Keratinocyte (primary cell): ENCODE results near the gene PTPRU. TPM values are rescaled to one million over a fixed set of nuclear protein-coding genes. Genes with fewer than 3 reads are reported as not detected.

Experiments
- DNase-seq: peaks from one replicate; pipeline ENCODE4 v3.0.0-alpha.2; 2011; ENCODE audit warnings: low read depth, missing footprints, low spot score
- FAIRE-seq: peaks from 2 replicates; lab custom pipeline; 2011; peaks lifted over from hg19 to GRCh38; lab: Jason Lieb, UNC
- H2AFZ ChIP-seq: 2 replicates; pipeline ENCODE4 v1.6.0; 2012; ENCODE audit warnings: low read length, control low read depth, inconsistent platforms; ENCODE audit not compliant: control insufficient read depth
- H3K27ac ChIP-seq: 2 replicates; pipeline ENCODE4 v1.5.1; 2011; ENCODE audit warnings: low read length; ENCODE audit not compliant: control insufficient read depth, insufficient read depth
- H3K27me3 ChIP-seq: 3 replicates; pipeline ENCODE4 v1.6.0; 2011; ENCODE audit warnings: low read length; ENCODE audit not compliant: control insufficient read depth, insufficient read depth; ENCODE audit errors: extremely low read depth
- H3K36me3 ChIP-seq, 2 experiments: 2 replicates in 1 of 2; 3 replicates in 1 of 2; pipeline ENCODE4 v1.5.1; 2011; ENCODE audit warnings: low read length in 2 of 2, mild to moderate bottlenecking in 1 of 2; ENCODE audit not compliant: control insufficient read depth in 2 of 2, insufficient read depth in 2 of 2; ENCODE audit errors: extremely low read depth in 1 of 2
- H3K4me1 ChIP-seq: 3 replicates; pipeline ENCODE4 v1.5.1; 2011; ENCODE audit warnings: low read length; ENCODE audit not compliant: control insufficient read depth, insufficient read depth; ENCODE audit errors: extremely low read depth
- H3K4me2 ChIP-seq: 3 replicates; pipeline ENCODE4 v1.6.0; 2011; ENCODE audit warnings: low read depth, low read length; ENCODE audit not compliant: control insufficient read depth, insufficient read depth; ENCODE audit errors: extremely low read depth
- H3K4me3 ChIP-seq, 3 experiments: fragments of 200-600 bp in 1 of 3; sonication (generic) in 1 of 3; 2 replicates in 2 of 3; 3 replicates in 1 of 3; pipeline ENCODE4 v1.5.1; 2011 to 2016; ENCODE audit warnings: low read length in 3 of 3, mild to moderate bottlenecking in 3 of 3, control low read depth in 2 of 3, inconsistent platforms in 1 of 3, low read depth in 1 of 3, mixed read lengths in 1 of 3, mixed run types in 1 of 3, moderate library complexity in 1 of 3; ENCODE audit not compliant: control insufficient read depth in 2 of 3, insufficient read depth in 2 of 3; ENCODE audit errors: extremely low read depth in 1 of 3
- H3K79me2 ChIP-seq: 2 replicates; pipeline ENCODE4 v1.6.0; 2012; ENCODE audit warnings: low read length; ENCODE audit not compliant: control insufficient read depth, insufficient read depth
- H3K9ac ChIP-seq: 3 replicates; pipeline ENCODE4 v1.6.0; 2011; ENCODE audit warnings: low read length; ENCODE audit not compliant: control insufficient read depth, insufficient read depth; ENCODE audit errors: extremely low read depth
- H3K9me1 ChIP-seq: 3 replicates; pipeline ENCODE4 v1.6.0; 2011; ENCODE audit warnings: low read length; ENCODE audit not compliant: control insufficient read depth, insufficient read depth; ENCODE audit errors: extremely low read depth
- H3K9me3 ChIP-seq: 2 replicates; pipeline ENCODE4 v1.5.1; 2012; ENCODE audit warnings: low read depth, low read length; ENCODE audit not compliant: control insufficient read depth
- H4K20me1 ChIP-seq: 3 replicates; pipeline ENCODE4 v1.6.0; 2011; ENCODE audit warnings: low read length; ENCODE audit not compliant: control insufficient read depth, insufficient read depth; ENCODE audit errors: extremely low read depth
- EZH2 ChIP-seq: IDR thresholded peaks from one replicate; pipeline ENCODE4 v1.6.1; 2012; ENCODE audit warnings: inconsistent platforms, mild to moderate bottlenecking, low read length, moderate library complexity
- dilution Hi-C: fragments of 300-500 bp; cut with MboI; formaldehyde crosslinking; loops from one replicate; pipeline ENCODE4 v1.7.0; 2020; ENCODE audit warnings: low sequenced_read_pairs; ENCODE audit not compliant: extremely low pct_ligation_motif_present
- polyA plus RNA-seq, 5 experiments: library from polyadenylated mRNA; depleted of rRNA in 3 of 5; stranded (reverse) in 3 of 5; stranded (forward) in 1 of 5; unstranded in 1 of 5; fragments of >200 nt; gene quantifications; 1 replicate in 1 of 5; 2 replicates in 3 of 5; 3 replicates in 1 of 5; pipeline versions ENCODE4 v1.2.1 to v1.2.3, GENCODE V29; 2011 to 2012; ENCODE audit warnings: missing spikeins in 2 of 5, low read depth in 1 of 5, low replicate concordance in 1 of 5
- TF ChIP-seq, protein P1 (sequence below), 3 experiments: IDR thresholded peaks in 1 of 3; conservative IDR thresholded peaks in 1 of 3; optimal IDR thresholded peaks in 1 of 3; 2 replicates in 2 of 3; 3 replicates in 1 of 3; pipeline versions ENCODE3 to v1.5.1; 2011; ENCODE audit warnings: low read length in 3 of 3, mild to moderate bottlenecking in 3 of 3, moderate library complexity in 2 of 3, control low read depth in 1 of 3, inconsistent platforms in 1 of 3; ENCODE audit not compliant: insufficient read depth in 2 of 3; ENCODE audit errors: extremely low read depth in 1 of 3

Gene PTPRU
- polyA plus RNA-seq, 1 donor (not counting 4 experiments of a cell fraction or from before 2014, with no cell fraction given) = 4.3 TPM

DNA sequence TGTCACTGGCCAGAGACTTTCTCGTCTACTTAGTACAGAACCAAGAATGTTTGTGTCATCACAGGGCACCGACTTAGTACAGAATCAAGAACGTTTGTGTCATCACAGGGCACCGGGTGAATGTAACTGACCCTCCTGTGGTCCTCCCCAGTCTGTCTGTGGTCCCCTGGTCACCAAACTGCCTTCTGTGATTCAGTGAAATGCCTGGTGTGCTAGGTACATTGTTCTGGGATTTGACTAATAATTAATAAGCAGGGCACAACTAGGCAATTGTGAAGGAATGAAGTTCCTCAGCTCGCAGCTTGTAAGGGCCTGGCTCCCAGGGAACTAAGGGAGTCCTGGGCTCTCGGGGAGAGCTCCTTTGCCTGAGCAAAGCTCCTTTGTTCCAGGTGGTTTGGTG, 12.8 kb upstream of the PTPRU start:
- H3K4me2 ChIP-seq = no peak overlapping the region
- H3K4me1 ChIP-seq = peaks cover 5% of the 10 kb centered on the region
- H3K9me1 ChIP-seq = no peaks in the 10 kb centered on the region
- peaks cover 4 to 7% of the 10 kb centered on the region in 2 experiments for H3K36me3 ChIP-seq
- H2AFZ ChIP-seq = no peak overlapping the region
- no peak overlapping the region for H3K9ac ChIP-seq
- H3K79me2 ChIP-seq = peaks cover 7% of the 10 kb centered on the region
- H4K20me1 ChIP-seq = no peaks in the 10 kb centered on the region
- dilution Hi-C loops = no loop called here
- no peak overlapping the region for H3K27ac ChIP-seq
- TF ChIP-seq EZH2 = no peak
- TF ChIP-seq, protein P1, sequence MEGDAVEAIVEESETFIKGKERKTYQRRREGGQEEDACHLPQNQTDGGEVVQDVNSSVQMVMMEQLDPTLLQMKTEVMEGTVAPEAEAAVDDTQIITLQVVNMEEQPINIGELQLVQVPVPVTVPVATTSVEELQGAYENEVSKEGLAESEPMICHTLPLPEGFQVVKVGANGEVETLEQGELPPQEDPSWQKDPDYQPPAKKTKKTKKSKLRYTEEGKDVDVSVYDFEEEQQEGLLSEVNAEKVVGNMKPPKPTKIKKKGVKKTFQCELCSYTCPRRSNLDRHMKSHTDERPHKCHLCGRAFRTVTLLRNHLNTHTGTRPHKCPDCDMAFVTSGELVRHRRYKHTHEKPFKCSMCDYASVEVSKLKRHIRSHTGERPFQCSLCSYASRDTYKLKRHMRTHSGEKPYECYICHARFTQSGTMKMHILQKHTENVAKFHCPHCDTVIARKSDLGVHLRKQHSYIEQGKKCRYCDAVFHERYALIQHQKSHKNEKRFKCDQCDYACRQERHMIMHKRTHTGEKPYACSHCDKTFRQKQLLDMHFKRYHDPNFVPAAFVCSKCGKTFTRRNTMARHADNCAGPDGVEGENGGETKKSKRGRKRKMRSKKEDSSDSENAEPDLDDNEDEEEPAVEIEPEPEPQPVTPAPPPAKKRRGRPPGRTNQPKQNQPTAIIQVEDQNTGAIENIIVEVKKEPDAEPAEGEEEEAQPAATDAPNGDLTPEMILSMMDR (optimal IDR thresholded peaks at IDR 0.05 in 1 of 3, IDR thresholded peaks at IDR 0.05 in 1 of 3, conservative IDR thresholded peaks at IDR 0.05 in 1 of 3; ENCODE audit: extremely low read depth in 1 of 3, insufficient read depth in 2 of 3, low read length in 3 of 3) = no peak
- FAIRE-seq = no peak
- H3K9me3 ChIP-seq = no peaks in the 10 kb centered on the region
- no peaks in the 10 kb centered on the region for H3K27me3 ChIP-seq
- DNase-seq = no peak
- no peak overlapping the region for H3K4me3 ChIP-seq

DNA sequence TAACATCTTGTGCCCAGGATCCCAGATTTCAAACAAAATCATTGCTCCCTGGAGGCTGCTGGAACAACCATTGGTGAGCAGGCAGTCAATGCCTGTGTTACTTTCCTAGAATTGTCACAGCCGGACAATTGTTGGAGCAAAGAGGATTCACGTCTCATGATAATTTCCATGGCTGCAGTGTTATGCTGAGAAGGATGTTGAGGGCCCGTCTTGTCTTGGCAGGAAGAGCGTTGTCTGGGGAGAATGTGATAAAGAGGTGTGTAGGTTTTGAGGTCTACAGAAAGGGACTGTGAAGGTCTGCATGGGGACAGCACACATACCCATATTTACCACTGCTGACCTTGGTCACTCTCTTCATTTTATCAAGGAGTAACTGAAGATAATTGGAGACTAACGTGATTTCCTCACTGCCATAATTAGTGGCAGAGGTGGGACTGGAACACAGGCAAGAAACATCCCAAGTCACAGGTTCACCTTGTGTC, 11.9 kb upstream of the PTPRU start:
- Histone ChIP-seq H3K9me1 (no peaks in the 10 kb centered on the region), H3K4me2 (no peak overlapping the region), H3K9me3 (no peaks in the 10 kb centered on the region), H3K27ac (no peak overlapping the region), H2AFZ (no peak overlapping the region), H3K27me3 (no peaks in the 10 kb centered on the region), H3K9ac (no peak overlapping the region), H4K20me1 (no peaks in the 10 kb centered on the region), H3K4me1 (peaks cover 6% of the 10 kb centered on the region), H3K79me2 (peaks cover 14% of the 10 kb centered on the region), H3K4me3 (no peak overlapping the region), H3K36me3 (peaks cover 7 to 10% of the 10 kb centered on the region in 2 experiments)
- DNase-seq = no peak
- no peak for TF ChIP-seq EZH2
- TF ChIP-seq, protein P1 (optimal IDR thresholded peaks at IDR 0.05 in 1 of 3, IDR thresholded peaks at IDR 0.05 in 1 of 3, conservative IDR thresholded peaks at IDR 0.05 in 1 of 3; ENCODE audit: extremely low read depth in 1 of 3, insufficient read depth in 2 of 3, low read length in 3 of 3) = no peak
- dilution Hi-C loops = no loop called here
- no peak for FAIRE-seq
